IgD-negative memory B cell (primary cell): ENCODE data around the gene LRRC46. TPM values are rescaled to one million over a fixed set of nuclear protein-coding genes. Genes with fewer than 3 reads are reported as not detected.

Experiments used
- H3K27ac Mint-ChIP-seq, 3 donors: one replicate each; pipeline ENCODE4 v1.8.0; 2020 to 2022; ENCODE audit warnings: mild to moderate bottlenecking in 3 of 3, mixed read lengths in 3 of 3, moderate library complexity in 1 of 3
- H3K27me3 Mint-ChIP-seq: one replicate; pipeline ENCODE4 v1.8.0; 2021; ENCODE audit warnings: mixed read lengths
- H3K36me3 Mint-ChIP-seq: one replicate; pipeline ENCODE4 v1.8.0; 2020; ENCODE audit warnings: mild to moderate bottlenecking, mixed read lengths
- H3K4me1 Mint-ChIP-seq, 3 donors: one replicate each; pipeline ENCODE4 v1.8.0; 2020 to 2022; ENCODE audit warnings: mixed read lengths in 3 of 3, mild to moderate bottlenecking in 1 of 3
- H3K4me3 Mint-ChIP-seq, 4 donors: one replicate each; pipeline ENCODE4 v1.8.0; 2020 to 2022; ENCODE audit warnings: mild to moderate bottlenecking in 4 of 4, mixed read lengths in 4 of 4, moderate library complexity in 3 of 4
- H3K9me3 Mint-ChIP-seq, 3 donors: one replicate each; pipeline ENCODE4 v1.8.0; 2020 to 2021; ENCODE audit warnings: mixed read lengths in 3 of 3, mild to moderate bottlenecking in 1 of 3
- polyA plus RNA-seq: library from polyadenylated mRNA; unstranded; fragments of 300-500 nt; fragmentation: Illumina TruSeq; gene quantifications from one replicate; pipeline ENCODE4 v1.2.3, GENCODE V29; 2021

The LRRC46 gene
- polyA plus RNA-seq, 1 donor from 2014 or later = 0.90 TPM

DNA sequence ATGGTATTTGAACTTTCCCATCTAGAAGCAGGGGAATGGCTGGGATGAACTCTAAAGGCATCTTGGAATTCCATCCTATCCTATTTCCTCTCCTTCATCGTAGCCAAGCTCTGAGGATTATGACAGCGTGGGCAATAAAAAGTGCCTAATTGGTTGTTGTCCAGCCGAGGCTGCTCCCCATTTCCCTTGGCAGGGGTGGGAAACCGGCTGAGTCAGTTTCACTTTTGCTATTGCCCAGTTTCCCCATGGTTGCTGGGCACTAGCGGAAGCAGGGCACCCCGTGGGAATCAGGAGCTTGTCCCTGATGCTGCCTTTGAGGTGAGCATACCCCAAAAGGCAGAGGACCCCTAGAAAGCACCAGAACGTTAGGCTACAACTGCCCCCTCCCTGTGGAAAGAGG lies 50.8 kb downstream of the LRRC46 start:
- no peak overlapping the region for H3K27ac Mint-ChIP-seq
- no peaks in the 10 kb centered on the region for H3K9me3 Mint-ChIP-seq
- peaks cover 16% of the 10 kb centered on the region for H3K27me3 Mint-ChIP-seq
- H3K36me3 Mint-ChIP-seq = no peaks in the 10 kb centered on the region
- H3K4me1 Mint-ChIP-seq = no peaks in the 10 kb centered on the region
- no peak overlapping the region for H3K4me3 Mint-ChIP-seq

DNA sequence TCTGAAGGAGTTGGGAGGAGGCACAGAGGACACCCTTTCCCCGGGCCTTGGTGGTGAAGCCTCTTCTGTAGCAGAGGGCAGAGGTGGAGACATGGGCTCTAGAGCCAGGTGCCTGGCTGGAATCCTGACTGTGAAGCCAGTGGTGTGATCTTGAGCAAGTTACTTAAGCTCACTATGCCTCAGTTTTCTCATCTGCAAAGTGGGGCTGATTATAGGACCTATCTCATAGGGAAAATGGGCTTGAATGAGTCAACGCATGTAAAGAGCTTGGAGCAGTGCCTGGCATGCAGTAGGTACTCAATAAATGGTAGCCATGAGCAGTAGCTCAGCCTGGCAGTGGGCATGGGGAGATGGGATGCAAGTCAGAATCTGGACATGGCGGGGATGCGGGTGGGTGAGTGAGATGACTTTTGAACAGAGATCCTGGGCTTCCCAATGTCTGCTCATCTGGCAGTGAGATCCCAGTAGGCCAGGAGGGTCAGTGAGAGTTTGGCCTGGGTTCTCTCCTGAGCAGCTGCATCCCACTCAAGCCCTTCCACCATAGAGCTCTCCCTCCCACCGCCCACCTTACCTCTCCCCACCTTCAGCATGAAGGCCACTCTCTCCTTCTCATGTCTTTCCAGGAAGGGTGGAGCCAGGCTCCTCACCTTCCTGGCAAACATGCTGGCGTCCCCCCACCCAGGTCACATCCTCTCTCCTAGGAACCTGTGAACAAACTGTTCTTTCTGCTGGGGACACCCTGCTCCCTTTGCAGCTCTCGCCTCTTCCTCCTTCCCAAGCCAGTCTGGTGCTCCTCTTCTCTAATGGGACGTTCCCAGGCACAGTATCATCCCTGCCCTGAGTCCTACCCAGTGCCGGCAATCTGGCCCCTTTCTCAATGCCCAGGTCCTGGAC lies 51.5 kb downstream of the LRRC46 start:
- no peak overlapping the region for H3K27ac Mint-ChIP-seq
- no peaks in the 10 kb centered on the region for H3K9me3 Mint-ChIP-seq
- no peaks in the 10 kb centered on the region for H3K36me3 Mint-ChIP-seq
- H3K27me3 Mint-ChIP-seq = peaks cover 12% of the 10 kb centered on the region
- no peaks in the 10 kb centered on the region for H3K4me1 Mint-ChIP-seq
- no peak overlapping the region for H3K4me3 Mint-ChIP-seq

- H3K4me1 Mint-ChIP-seq = no peaks in the 10 kb centered on the region
- H3K27ac Mint-ChIP-seq = peak overlapping the region in 1 of 3 donors; percentile 53
- no peaks in the 10 kb centered on the region for H3K9me3 Mint-ChIP-seq
- no peaks in the 10 kb centered on the region for H3K36me3 Mint-ChIP-seq
- no peak overlapping the region for H3K4me3 Mint-ChIP-seq
- H3K27me3 Mint-ChIP-seq = peaks cover 8% of the 10 kb centered on the region
Measured at GRCh38 chr17:47883589-47884426, 52.3 kb downstream of the LRRC46 start.

- H3K27ac Mint-ChIP-seq = no peak overlapping the region
- H3K4me3 Mint-ChIP-seq = no peak overlapping the region
- H3K4me1 Mint-ChIP-seq = no peaks in the 10 kb centered on the region
- H3K9me3 Mint-ChIP-seq = no peaks in the 10 kb centered on the region
- no peaks in the 10 kb centered on the region for H3K36me3 Mint-ChIP-seq
- peaks cover 8% of the 10 kb centered on the region for H3K27me3 Mint-ChIP-seq
Measured at GRCh38 chr17:47884427-47884740, 52.9 kb downstream of the LRRC46 start.

DNA sequence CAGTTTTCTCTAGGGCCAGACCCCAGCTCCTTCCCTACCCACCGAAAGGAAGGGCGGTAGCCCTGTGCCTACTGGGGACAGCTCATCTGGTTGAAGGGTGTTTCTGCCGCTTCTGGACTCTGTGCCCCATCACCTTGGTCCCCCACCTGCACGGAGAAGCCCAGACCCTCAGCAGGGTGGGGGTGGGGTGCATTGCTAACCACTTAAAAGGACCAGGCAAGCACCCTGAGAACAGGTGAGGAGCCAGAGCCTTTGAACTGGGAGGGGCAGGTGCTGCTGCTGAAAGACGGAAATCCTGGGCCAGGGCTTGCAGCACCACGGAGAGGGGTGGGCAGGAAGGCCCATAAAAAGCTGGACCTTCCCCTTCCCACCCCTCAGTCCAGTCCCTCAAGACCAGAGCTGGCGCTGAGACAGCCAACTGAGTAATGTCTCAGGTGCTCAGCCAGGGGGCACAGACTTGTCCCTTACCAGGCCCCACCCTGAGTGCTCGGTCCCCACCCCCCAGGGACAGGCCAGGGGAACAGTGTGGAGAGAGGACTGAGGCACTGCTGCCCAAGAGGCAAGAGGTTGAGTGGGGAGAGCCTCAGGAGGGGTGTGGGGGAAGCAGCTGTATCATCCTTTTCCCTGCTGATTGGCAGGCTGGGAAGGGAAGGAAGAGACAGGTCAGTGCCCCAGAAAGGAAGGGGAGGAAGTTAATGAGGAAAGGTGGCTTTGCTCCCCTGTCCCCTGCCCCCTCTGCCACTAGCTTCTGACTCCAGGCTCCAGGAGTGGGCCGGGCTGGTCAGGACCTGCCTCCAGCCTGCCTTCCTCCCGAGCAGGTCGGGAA lies 53.6 kb downstream of the LRRC46 start:
- peaks cover 0 to 4% (median 2%) of the 10 kb centered on the region in 3 donors for H3K4me1 Mint-ChIP-seq
- H3K4me3 Mint-ChIP-seq = no peak overlapping the region
- no peaks in the 10 kb centered on the region for H3K9me3 Mint-ChIP-seq
- no peak overlapping the region for H3K27ac Mint-ChIP-seq
- peaks cover 8% of the 10 kb centered on the region for H3K27me3 Mint-ChIP-seq
- H3K36me3 Mint-ChIP-seq = no peaks in the 10 kb centered on the region

Other genes with a start within 250 kb of the LRRC46 start
- 28.4 TPM for gene KPNB1, start 181.8 kb upstream of the LRRC46 start, polyA plus RNA-seq
- 0.24 TPM for gene TBKBP1, start 137.5 kb upstream of the LRRC46 start, polyA plus RNA-seq
- 10.0 TPM for gene TBX21, start 98.4 kb upstream of the LRRC46 start, polyA plus RNA-seq
- 8.7 TPM for gene OSBPL7, start 9.9 kb upstream of the LRRC46 start, polyA plus RNA-seq
- gene MRPL10, start 129 bp upstream of the LRRC46 start, polyA plus RNA-seq = 36.2 TPM
- gene SCRN2, start 9.6 kb downstream of the LRRC46 start, polyA plus RNA-seq = 19.8 TPM
- gene SP6, start 19.5 kb downstream of the LRRC46 start, polyA plus RNA-seq = not detected
- gene SP2, start 64.6 kb downstream of the LRRC46 start, polyA plus RNA-seq = 13.7 TPM
- gene PNPO, start 109.9 kb downstream of the LRRC46 start, polyA plus RNA-seq = 17.4 TPM
- not detected for gene PRR15L, start 126.2 kb downstream of the LRRC46 start, polyA plus RNA-seq
- 80.0 TPM for gene CDK5RAP3, start 139.4 kb downstream of the LRRC46 start, polyA plus RNA-seq
- gene COPZ2, start 206.1 kb downstream of the LRRC46 start, polyA plus RNA-seq = 1.7 TPM
- 20.5 TPM for gene NFE2L1, start 216.7 kb downstream of the LRRC46 start, polyA plus RNA-seq